HG03457 (cell line): ENCODE results near the gene PRSS48.
"Not testable (repeated sequence)": the region's sequence is repeated elsewhere in the genome, so short reads cannot be mapped to it uniquely, and the experiment has no call there.

Source experiments
- ATAC-seq: cut with Tn5 transposase; IDR thresholded peaks from one replicate; pipeline ENCODE4 v1.9.1; 2021; ENCODE audit warnings: moderate number of reproducible peaks; ENCODE audit not compliant: unreplicated experiment

The PRSS48 gene

DNA sequence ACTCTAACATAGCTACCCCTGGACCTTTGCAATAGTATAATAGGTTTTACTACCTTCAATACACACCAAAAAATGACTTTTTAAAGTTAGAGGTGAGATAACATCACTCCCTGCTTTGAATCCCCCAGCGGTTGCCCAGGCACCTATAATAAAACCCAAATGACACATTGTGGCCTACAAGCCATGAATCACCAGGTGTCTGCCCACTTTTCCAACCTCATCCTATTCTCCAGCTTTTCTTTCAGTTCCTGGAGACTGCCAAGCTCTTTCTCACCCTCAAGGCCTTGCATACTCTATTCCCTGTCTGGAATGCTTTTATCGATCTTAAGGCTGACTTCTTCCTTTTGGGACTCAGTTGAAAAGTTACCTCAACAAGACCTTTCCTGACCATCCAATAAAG lies 16.4 kb upstream of the PRSS48 start:
- ATAC-seq = no peak

GRCh38 chr4:151263455-151263854 lies 13.5 kb upstream of the PRSS48 start:
- no peak for ATAC-seq

DNA sequence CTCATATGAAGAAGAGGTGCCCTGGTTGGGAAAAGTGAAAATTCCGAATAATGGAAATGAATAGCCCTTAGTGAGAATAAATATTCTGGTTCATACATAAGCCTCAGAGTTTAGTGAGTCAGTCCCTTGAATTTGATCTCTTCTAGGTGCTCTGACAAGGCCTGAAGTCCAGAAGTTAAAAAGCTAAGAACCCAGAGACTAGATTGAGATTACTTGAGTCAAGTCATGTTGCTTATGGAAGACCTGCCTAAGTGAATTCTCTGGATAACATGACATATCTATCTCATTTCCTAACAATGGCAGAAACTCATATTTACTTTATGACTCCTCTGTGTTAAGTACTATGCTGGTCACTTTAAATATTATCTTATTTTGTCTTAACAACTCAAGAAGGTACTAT lies 10.5 kb upstream of the PRSS48 start:
- no peak for ATAC-seq

- ATAC-seq = no peak
These were observed 9.9 kb upstream of the PRSS48 start for GRCh38 chr4:151267104-151267503.

- ATAC-seq = no peak
These were observed 9.0 kb upstream of the PRSS48 start for GRCh38 chr4:151267822-151268535.

GRCh38 chr4:151268905-151269304 lies 8.1 kb upstream of the PRSS48 start:
- ATAC-seq = not testable (repeated sequence)

GRCh38 chr4:151284534-151285245 lies 7.7 kb downstream of the PRSS48 start:
- ATAC-seq = no peak

DNA sequence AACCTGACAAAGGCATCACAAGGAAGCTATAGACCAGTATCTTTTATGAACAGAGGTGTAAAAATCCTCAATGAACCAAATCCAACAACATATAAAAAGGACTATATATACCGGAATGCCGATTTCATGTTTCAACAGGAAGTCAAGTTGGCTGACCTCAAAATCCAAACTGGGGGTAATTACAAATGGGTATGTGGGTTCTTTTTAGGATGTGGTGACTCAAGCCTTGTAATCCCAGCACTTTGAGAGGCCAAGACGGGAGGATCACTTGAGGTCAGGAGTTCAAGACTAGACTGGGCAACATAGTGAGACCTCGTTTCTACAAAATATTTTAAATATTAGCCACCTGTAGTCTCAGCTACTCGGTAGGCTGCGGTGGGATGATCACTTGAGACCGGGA lies 10.4 kb downstream of the PRSS48 start:
- ATAC-seq = no peak

DNA sequence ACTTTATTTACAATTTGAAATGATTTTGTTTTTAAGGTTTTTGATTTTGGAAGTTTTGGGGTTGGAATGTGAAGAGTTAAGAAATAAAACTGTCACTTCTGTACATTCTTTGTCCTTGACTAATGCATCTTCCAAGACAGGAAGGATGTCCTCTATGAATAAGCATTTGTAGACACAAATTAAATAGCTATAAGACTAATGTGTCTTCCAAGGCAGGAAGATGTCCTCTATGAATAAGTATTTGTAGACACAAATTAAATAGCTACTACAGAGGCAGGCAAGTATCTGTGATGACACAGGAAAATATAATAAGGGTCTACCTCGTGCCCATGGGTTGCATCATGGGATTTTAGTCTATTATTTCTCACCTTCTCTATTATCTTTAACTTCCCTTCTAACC lies 14.5 kb downstream of the PRSS48 start:
- ATAC-seq = no peak

DNA sequence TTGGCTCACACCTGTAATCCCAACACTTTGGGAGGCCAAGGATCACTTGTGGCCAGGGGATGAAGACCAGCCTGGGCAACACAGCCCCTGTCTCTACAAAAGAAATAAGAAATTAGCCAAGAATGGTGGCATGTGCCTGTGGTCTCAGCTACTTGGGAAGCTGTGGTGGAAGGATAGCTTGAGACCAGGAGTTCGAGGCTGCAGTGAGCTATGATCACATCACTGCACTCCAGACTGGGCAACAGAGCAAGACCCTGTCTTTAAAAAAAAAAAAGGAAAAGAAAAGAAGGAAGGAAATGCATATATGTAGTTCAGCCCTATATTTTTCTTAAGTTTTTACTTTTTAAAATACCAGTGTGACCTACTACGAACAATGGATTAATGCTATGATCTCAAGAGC lies 15.1 kb downstream of the PRSS48 start:
- ATAC-seq = no peak

DNA sequence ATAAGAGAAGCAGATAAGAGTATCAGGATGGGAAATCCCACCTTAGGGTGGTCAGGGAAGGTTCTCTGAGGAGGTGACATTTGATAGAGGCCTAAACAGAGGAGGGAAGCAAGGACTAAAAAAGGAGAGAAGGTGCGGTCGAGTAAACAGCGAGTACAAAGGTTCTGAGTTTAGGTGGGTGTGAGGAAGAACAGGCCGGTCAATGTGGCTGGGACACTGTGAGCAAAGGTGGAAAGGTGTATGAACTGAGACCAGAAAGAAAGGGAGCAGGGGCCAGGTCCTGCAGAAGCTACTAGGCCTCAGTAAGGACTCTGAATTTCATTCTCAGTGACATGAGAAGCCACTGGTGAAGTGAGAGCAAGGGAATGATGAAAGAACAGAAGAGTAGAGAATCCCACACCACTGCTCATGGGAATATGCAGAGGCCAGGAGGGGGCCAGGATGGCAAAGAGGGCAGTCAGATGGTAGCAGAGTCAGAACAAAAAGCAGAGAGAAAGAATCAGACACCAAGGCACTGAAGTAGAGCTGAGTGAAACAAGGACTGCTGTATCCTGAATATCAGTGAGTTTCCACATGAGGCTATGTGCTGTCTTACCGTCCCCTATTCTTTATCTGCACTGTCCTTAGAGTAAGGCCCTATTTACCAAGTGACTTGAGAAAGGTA lies 18.0 kb downstream of the PRSS48 start:
- no peak for ATAC-seq

DNA sequence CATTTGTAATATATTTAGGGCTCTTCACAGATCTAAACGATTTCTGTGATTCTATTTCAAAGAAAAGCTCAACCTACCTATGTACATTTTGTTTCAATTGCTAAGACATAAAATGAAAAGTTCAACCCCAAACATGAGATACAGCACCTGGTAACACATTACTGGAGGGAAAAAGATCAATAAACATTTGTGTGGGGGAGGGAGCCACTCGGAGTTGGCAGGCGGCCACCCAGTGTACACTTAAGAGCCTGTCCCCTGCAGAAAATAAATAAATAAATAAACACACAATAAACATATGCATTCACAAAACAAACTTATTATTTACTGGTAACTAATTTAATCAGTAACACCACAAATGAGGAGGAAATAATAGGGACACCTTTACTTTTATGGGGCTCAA lies 19.3 kb downstream of the PRSS48 start:
- no peak for ATAC-seq

DNA sequence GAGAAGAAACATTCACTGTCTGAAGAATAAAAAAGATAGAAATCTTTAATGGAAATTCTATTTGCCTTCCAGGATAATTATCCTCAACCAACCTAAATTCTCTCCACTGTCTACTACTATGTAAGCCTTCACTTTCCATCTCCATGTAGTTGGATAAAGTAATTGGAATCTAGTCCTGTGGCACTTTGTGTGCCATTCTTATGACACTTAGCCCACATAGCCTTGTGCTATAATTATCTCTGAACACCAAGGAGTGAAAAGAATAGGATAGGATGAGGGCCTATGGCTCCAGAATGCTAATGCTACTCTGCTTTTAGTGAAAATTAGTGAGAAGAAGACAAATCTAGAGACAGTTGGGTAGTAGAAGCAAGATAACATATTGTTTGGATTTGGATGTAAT lies 20.2 kb downstream of the PRSS48 start:
- no peak for ATAC-seq

DNA sequence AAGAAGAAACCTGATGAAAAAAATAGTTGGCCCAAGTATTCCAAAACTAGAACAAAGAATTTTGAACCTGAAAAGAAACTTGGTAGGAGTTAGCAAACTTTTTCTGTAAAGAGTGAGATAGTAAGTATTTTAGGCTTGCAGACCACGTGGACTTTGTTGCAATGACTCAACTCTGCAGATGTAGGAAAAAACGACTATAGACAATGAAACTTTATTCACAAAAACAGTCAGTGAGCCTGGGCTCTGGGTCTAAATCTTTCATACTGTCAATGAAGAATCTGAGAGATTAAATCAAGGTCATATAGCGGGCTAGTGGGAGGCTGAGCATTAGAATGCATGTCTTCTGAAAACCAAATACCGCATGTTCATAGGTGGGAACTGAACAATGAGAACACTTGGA lies 25.5 kb downstream of the PRSS48 start:
- no peak for ATAC-seq

DNA sequence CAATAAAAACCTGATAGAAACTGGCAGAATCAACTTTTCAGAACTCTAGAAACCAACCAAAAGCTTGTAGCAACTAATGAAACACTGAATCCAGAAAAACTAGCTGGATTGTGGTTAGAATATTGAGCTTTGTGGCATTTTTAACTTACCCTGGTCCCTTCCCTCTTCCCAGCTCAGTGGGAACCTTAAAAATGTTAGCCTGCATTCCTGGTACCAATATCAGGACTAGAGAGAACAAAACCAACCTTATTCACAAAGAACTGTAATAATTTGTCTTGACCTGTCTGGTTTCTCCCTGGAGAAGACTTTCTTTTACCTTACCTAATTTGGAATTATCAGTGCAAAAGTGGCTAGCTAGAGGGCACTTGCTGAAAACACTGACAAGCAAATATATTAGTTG lies 27.3 kb downstream of the PRSS48 start:
- ATAC-seq = no peak

DNA sequence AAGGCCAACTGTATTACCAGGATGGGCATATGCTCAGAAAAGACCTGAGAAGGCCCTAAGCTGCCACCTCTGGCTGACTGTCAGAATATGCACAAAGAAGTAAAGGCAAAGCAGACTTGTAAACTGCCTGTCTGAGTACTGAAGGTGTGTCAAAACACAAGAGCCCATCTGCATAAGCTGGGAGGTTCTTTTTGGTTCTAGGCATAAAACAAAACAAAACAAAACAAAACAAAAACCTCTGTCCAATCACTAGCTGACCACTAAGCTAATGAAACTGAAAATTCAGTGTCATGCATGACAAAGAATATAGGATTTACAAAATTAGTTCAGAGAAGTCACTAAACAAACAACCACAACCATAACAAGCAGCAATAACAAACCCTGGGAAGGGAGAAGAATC lies 27.8 kb downstream of the PRSS48 start:
- peak; percentile 78 for ATAC-seq

- ATAC-seq = no peak
These were observed 33.3 kb downstream of the PRSS48 start for GRCh38 chr4:151310124-151310728.

GRCh38 chr4:151313306-151314009 lies 36.5 kb downstream of the PRSS48 start:
- ATAC-seq = no peak

- no peak for ATAC-seq
These were observed 37.0 kb downstream of the PRSS48 start for GRCh38 chr4:151314010-151314355.

GRCh38 chr4:151314479-151314878 lies 37.5 kb downstream of the PRSS48 start:
- no peak for ATAC-seq

GRCh38 chr4:151315212-151315886 lies 38.4 kb downstream of the PRSS48 start:
- ATAC-seq = no peak
